GM20431 (cell line): ENCODE data around the gene FAM3D.

ENCODE experiments used
- in situ Hi-C: fragments of 300-500 bp; cut with MseI, MboI; formaldehyde crosslinking; loops from one replicate; pipeline ENCODE4 v1.15.0; 2020; ENCODE audit warnings: low sequenced_read_pairs; ENCODE audit not compliant: unreplicated experiment

Gene FAM3D

DNA sequence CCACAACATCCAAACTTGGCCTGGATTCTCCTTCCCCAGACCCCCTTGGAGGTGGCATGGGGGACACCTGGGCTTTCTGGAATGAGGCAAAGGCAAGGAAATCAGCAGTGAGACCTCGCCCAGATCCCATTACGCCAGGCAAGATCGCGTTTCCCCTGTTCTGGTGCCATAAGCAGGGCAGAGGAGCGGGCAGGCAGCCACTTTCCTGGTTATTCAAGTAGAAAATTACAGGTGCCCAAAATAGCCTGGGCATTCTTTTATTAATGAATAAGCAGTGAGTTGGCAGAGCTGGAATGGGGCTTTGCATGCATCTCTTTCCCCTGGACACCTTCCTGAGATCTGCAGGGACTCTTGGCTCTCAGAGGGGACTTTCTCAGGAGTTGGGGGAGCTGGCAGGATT, 57.9 kb downstream of the FAM3D start:
- in situ Hi-C loops: no loop called here

DNA sequence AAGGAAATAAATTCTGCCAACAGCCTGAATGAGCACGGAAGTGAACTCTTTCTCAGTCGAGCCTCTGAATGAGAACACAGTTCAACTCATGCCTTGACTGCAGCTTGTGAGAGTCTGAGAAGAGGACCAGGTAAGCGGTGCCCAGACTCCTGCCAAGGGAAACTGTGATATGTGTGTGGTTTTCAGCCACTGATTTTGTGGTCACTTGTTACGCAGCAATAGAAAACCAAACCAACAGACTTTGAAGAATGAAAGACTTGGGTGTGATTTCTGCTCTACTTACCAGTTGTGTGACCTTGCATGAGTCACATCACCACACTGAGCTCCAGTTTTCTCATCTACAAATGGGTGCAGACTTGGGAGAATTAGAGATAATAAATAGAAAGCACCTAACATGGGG, 58.8 kb downstream of the FAM3D start:
- in situ Hi-C loops: no loop called here

DNA sequence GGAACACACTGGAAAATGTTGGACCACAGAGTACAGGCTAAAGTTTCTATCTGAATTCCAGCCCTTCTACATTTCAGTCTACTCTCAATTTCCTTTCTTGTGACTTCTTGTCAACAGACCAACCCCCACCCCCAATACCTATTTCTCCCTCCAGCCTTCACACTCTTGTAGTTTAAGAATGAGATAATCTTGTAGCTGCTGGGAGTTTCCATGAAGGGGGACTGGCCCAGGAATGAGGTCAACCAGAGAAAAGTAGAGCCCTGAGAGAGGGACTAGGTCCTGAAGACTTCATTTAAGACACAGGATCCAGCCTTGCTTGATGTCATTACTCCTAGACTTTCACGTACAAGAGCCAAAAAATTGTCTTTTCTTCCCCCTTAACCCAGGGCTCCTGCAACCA, 59.9 kb downstream of the FAM3D start:
- in situ Hi-C loops: no loop called here

DNA sequence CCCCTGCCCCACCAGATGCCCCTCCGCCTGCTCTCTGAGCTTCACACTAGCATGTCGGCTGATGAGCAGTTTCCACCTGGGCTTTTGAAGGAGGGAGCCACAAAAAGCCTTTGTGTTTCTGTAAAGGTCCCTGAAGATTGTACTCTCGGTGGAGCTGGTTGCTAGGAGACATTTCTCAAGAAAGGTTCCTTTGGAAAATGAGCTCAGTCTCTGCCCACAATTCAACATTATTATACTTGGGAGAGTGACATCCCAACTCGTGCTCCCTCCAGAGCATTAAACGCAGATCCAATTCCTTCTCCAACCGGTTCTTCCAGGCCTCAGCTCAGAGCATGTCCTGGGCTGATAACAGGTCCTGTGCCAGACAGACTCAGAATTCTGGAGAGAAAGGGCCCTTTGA, 62.5 kb downstream of the FAM3D start:
- in situ Hi-C loops: no loop called here

DNA sequence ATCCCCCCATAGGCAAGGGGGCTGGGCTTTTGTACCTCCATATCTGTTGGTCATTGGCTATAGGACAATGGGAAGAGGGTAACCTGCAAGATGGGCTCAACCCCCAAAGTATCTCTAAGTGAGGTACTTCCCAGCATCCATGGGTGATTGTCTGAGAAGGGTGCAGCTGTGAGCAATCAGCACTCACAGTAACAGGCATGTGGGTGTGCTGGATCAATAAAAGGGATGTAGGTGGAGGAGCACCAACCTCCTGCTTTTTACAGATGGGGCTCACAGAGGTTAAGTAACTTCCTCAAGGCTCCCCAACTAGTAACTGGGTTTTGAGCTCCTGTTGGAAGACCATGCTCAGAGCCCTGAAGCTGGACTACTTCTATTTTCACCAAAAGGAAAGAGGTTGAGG, 63.0 kb downstream of the FAM3D start:
- in situ Hi-C loops: no loop called here

DNA sequence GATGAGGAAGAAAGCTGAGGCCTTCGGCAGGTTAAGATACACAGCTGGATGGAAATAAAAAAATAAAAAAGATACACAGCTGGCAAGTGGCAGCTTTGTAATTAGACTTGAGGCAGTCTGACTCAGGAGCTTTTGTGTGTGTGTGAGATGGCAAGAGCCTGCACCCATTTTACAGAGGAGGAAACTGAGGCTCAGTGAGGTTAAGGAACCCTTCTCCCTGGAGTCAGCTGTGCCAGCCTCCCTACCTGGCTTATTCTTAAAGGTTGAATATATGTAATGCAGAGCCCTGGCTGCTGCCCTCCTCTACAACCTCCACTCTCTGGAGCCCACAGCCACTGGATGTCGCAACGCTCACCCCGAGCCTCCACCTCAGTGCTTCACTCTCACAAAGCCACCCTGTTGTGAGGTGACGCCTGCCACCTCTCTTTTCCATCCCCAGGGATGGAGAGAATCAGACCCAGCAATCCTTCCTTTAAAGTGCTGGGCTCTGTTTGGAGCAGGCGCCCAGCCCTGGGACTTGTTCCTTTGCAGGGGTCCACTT, 68.7 kb downstream of the FAM3D start:
- in situ Hi-C loops: no loop called here

DNA sequence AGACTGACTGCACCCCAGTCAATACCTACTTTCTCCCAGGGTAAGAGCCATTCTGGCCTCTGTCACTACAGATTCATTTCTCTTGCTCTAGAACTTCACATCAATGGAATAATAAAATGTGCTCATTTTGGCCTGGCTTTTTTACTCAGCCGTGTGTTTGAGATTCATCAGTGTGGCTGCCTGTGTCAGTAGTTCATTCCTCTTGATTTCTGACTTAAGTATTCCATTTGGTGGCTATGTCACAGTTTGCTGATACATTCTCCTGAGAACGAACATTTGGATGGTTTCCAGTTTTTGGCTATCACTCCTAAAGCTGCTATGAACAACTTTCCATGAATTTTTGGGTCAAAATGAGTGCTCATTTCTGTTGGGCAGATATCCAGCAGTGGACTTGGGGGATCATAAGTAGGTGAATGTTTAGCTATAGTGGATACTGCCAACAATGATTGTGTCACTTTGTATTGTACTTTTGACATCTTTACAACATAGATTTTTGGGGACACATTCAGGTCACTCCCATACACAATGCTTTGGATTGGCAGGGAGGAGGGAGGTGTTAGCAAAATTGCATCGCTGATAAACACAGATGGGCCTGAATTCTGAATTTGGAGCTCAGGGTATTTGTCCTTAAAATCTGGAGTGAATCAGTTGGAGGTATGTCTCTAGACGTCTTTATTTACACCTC, 69.6 kb downstream of the FAM3D start:
- in situ Hi-C loops: no loop called here

DNA sequence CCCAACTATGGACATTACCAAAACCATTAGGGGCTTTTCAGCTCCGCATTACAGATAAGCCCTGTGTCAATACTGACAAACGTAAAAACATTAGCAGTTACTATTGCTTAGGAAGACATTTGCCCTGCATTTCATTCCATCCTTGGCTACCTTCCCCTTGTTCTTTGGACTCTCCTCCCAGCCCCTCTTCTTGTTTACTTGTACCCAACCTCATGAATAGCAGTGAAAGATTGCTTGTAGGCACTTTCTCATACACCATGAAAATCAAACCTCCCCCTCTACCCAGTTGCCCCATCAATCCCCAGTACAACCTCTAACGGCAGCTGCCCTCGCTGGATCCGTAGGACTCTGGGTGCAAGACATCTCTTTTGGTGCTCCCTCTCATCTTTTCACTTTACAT, 72.5 kb downstream of the FAM3D start:
- in situ Hi-C loops: no loop called here

DNA sequence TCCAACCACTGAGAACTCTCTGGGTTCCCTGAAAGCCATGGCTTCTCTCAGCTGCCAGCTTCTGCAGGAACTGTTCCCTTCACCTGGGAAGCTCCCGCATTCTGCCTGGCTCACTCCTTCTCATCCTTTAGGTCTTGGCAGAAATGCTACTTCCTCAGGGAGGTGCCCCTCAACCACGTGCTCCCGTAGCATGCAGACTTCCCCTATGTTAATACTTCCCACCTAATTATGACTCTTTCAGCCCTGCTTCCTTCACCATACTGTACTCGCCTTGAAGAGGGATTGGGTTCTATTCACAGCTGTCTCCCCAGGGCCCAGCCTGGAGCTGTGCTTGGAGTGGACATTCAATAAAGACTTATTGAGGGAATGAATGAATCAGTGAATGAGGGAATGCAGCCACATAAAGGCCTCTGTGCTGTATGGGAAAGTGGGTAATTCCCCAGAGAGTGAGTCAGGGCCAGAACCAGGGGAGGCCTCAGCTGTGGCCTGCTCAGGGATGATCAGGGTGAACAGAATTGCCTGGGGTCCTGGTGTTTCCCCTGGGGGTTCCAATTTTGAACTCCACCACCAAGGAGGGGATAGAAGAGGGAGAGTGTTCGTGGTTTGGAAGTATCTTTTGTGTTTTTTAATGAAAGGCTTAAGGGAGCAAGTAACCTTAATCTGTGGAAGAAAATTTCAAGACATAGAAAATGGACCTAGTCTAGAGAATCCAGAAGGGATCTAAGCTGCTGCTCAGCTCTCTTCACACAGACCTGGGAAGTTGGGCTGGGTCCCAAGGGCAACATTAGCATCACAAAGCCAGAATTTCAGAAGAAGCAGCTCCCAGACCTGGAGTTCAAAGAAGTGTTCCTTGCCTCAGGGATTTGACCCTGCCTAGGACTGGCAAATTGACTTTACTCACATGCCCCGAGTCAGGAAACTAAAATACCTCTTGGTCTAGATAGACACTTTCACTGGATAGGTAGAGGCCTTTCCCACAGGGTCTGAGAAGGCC, 74.8 kb downstream of the FAM3D start:
- in situ Hi-C loops: no loop called here

DNA sequence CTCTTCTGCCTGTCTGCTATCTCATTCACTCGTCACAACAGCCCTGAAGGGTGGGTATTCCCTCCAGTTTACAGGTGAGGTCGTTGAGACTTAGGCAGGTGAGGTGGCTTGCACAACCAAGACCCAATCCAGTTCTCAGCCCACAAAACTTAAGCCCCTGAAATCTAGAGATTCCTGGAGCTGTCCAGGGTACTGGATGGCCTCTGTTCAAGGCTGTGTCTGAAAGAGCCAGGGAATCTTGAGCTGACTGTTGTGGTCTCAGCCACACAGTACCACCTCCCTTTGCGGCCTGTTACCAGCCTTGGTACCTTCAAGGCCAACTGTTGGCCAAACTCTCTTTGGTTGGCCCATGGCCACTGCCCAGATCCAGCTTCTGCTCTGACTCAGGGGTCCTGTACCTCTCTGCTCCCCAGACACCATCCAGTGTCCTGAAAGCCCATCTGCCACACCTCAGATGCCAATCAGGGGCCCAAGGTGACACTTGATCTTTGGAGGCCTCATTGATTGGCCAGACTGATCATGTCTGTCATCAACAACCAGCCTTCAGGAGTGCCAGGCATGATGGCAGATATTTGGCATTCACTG, 78.5 kb downstream of the FAM3D start:
- in situ Hi-C loops: no loop called here

DNA sequence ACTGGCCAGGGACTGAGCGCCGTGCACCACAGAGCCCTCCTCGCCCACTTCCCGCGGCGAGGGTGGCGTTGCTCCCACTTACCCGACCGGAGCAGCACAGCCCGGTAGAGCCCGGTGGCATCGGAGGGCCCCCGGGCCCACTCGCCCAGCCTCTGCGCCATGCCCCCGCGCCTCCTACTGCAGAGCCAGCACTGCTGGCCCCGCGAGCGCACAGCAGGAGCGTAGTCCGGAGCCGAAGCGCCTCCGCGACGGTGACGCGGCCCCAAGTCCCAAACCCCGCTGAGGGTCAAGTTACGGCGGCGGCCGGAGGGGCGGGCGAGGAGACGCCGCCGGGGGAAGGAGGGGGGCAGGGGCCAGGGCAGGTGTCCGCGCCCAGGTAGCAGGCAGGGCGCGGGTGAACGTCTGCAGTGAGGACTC, 79.8 kb downstream of the FAM3D start:
- in situ Hi-C loops: no loop called here

DNA sequence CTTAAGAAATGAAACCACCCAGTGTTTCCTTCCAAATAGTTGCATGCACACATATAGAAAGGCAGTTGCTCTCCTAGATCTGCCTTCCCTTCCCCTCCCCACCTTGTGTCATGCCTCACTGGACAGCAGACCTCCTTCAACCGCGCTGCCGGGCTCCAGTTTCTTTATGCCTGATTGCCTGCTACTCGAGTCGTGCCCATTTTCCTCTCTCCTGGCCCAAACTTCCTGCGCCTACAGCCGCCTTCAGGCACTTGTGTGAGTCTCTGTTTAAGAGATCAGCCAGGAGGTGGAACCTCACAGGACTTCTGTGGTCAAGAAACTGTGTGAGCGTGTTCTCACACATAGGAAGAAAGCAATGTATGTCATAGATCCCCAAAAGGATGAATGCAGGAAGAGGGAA, 80.6 kb downstream of the FAM3D start:
- in situ Hi-C loops: no loop called here

DNA sequence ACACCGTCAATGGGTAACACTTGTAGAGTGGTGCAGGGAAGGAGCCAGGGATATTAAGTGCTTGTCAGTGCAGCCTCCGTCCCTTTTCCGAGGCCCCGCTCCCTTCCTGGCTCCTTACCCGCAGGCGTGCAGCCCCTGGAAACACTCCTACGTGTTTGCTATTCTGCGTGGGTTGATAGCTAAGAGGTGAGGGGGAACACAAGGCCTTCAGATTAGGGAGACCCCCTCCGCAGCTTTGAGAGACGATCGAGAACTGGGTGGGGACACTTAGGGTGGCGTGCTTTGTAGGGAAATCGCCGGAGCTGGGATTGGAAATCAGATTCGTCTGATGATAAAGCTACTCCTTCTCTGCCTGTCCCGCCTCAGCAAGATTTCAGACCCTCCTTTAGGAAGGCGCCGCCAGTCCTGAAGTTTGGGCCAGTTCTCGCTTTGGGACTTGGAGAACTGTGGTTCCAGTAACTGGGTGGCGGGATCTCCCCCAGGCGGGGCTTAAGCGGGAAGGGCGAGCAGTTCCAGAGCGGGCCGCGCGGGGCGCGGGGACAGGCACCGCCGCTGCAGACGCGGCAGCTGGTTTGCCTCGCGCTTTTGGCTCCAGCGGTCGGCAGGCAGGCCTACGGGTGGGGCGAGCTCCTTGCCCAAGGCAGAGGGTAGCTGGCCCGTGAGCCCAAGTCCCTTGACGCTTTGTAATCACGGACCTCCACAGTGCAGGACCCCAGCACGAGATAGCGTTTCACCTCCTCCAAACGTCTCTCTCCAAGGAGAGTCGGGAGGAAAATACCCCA, 81.4 kb downstream of the FAM3D start:
- in situ Hi-C loops: no loop called here

DNA sequence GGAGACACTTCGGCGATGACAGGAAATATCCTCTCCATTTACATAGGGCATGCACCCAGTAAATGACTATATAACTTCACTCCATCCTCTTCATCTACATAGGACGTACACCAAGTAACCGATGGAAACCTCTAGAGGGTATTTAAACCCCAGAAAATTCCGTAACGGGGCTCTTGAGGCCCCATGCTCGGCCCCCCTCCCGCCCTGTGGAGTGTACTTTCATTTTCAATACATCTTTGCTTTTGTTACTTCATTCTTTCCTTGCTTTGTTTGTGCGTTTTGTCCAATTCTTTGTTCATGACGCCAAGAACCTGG, 81.9 kb downstream of the FAM3D start:
- in situ Hi-C loops: no loop called here
